GM13977 (cell line): ENCODE data around the gene AFF1.

Experiments used
- DNase-seq: peaks from one replicate; pipeline ENCODE4 v3.0.0; 2012; ENCODE audit warnings: low spot score
- CTCF ChIP-seq: IDR thresholded peaks from 2 replicates; pipeline ENCODE4 v1.5.1; 2012; ENCODE audit warnings: mild to moderate bottlenecking, control low read depth; ENCODE audit not compliant: insufficient read depth; ENCODE audit errors: extremely low read depth, missing control alignments
- in situ Hi-C: fragments of 300-500 bp; cut with MboI; formaldehyde crosslinking; loops from one replicate; pipeline ENCODE4 v1.12.0; 2022; ENCODE audit warnings: low sequenced_read_pairs, low pct_unique_long_range_greater_than_20kb, mixed read lengths, inconsistent platforms; ENCODE audit not compliant: unreplicated experiment

The AFF1 gene

DNA sequence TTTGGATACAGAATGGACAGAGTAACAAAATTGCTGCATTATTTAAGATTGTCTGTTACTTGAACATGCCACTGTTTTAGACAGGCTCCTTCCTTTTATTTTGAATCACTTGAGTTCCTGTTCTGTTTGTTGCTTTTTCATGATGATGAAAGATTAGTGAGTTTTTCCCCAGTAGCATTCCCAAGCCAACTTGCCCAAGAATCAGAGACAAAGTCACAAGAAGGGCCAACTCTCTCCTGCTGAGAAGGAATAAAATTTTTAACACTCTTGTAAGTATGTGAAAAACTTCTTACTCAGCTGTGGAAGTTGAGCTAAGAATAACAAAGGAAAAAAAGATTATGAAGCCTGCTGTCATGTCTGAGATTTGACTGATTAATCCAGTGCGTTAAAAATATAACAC lies 181.4 kb downstream of the AFF1 start:
- in situ Hi-C loops: no loop called here
- TF ChIP-seq CTCF: no peak
- DNase-seq: no peak

GRCh38 chr4:87117051-87117731 lies 182.4 kb downstream of the AFF1 start:
- no peak for DNase-seq
- in situ Hi-C loops: no loop called here
- TF ChIP-seq CTCF: no peak

DNA sequence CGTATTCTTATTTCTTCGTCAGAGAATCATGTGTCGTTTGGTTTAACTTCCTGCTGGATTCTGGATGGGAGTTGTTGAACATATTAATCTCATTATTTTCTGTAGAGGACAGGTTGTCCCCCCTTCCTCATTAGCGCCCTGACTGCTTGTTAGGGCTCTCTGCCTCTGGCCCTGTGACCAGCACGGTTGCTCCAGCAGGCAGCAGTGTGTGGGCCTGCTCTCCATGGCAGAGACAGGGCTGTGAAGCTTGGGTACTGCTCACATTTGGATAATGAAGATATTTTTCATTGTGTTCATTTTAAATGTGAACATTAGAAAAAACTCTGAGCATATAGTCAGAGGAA lies 182.9 kb downstream of the AFF1 start:
- in situ Hi-C loops: no loop called here
- no peak for DNase-seq
- TF ChIP-seq CTCF: no peak

DNA sequence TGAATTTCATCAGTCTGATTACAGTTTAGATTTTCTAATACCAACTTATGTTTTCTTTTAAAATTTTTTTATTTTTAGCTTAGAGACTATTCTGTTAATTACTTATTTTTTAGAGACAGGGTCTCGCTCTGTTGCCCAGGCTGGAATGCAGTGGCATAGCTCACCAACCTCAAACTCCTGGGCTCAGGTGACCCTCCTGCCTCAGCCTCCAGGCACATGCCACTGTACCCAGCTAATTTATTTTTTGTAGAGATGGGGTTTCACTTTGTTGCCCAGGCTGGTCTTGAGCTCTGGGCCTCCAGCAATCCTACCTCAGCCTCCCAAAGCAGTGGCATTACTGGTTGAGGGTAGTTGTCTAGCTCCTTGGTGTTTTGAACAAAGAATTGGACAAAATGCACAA lies 183.6 kb downstream of the AFF1 start:
- no peak for DNase-seq
- in situ Hi-C loops: no loop called here
- no peak for TF ChIP-seq CTCF

DNA sequence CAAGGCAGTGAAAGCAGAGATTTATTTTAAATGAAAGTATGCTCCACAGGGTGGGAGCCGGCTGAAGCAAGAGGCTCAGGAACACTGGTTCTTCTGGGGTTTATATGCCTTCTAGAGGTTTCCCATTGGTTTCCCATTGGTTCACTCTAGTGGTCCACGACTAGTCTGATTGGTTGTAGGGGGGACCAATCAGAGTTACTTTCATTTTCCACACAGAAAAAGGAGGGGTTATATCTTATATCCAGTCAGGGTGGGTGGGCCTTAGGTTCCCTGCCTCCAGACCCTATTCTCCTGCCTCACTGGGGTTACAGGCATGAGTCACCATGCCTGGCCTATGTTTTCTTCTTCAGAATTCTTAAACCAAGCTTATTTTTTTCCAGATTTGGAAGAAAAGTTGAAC lies 184.0 kb downstream of the AFF1 start:
- no peak for DNase-seq
- TF ChIP-seq CTCF: no peak
- in situ Hi-C loops: no loop called here

DNA sequence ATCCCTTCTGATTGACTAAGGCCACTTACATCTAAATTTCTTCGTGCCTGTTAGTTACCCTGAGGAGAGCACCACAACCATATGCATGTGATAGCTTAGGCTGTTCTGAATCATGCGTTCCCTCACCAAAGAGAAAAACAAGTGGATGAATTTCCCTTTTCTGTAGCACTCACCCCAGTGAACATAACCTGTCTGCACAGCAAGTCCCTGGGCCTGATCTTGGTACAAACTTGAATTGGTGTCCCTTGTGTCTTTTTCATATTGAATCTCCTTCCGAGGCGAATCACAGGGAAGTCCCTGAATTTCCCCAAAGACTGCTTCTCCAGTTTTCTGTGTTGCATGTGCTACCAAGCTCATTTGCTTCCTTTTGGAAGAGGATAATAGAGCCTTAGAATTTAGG lies 185.2 kb downstream of the AFF1 start:
- in situ Hi-C loops: no loop called here
- peak; percentile 22 for DNase-seq
- no peak for TF ChIP-seq CTCF
